H1 (cell line): ENCODE results near the gene CRACDL. TPM values are rescaled to one million over a fixed set of nuclear protein-coding genes. Genes with fewer than 3 reads are reported as not detected.

Source experiments
- CTCF ChIA-PET: fragments of 300-600 bp; sonication (Branson Sonifier 250); formaldehyde crosslinking; loops from one replicate; lab custom pipeline; 2021; ENCODE audit not compliant: partially characterized antibody; lab: Charles Lee
- POLR2A ChIA-PET: fragments of 300-600 bp; sonication (Branson Sonifier 250); formaldehyde crosslinking; loops from one replicate; lab custom pipeline; 2021; ENCODE audit warnings: inconsistent platforms; ENCODE audit not compliant: partially characterized antibody; lab: Charles Lee
- DNase-seq, 2 experiments: peaks; one replicate each; pipeline versions ENCODE4 v3.0.0 to v3.0.0-alpha.2; 2010 to 2022; ENCODE audit warnings: low spot score in 2 of 2, low read depth in 1 of 2, mixed read lengths in 1 of 2
- FAIRE-seq: peaks from 2 replicates; lab custom pipeline; 2011; peaks lifted over from hg19 to GRCh38; lab: Jason Lieb, UNC
- H2AFZ ChIP-seq: 2 replicates; pipeline ENCODE4 v1.8.1; 2012; ENCODE audit warnings: low read length, inconsistent platforms
- H2AK5ac ChIP-seq: 2 replicates; pipeline ENCODE4 v1.6.1; 2013; ENCODE audit warnings: low read depth, low read length
- H2BK120ac ChIP-seq: replicated peaks from 2 replicates; pipeline ENCODE3; 2013; ENCODE audit warnings: low read depth, low read length, inconsistent platforms
- H2BK12ac ChIP-seq: 2 replicates; pipeline ENCODE4 v1.6.1; 2013; ENCODE audit warnings: low read depth, low read length
- H2BK15ac ChIP-seq: 2 replicates; pipeline ENCODE4 v1.6.1; 2013; ENCODE audit warnings: low read length
- H2BK20ac ChIP-seq: 2 replicates; pipeline ENCODE4 v1.6.1; 2013; ENCODE audit warnings: low read length
- H2BK5ac ChIP-seq: 2 replicates; pipeline ENCODE4 v1.6.1; 2013; ENCODE audit warnings: low read depth, low read length
- H3K14ac ChIP-seq: 2 replicates; pipeline ENCODE4 v1.6.1; 2013; ENCODE audit warnings: inconsistent platforms; ENCODE audit not compliant: insufficient read length
- H3K18ac ChIP-seq: 2 replicates; pipeline ENCODE4 v1.6.1; 2013; ENCODE audit warnings: low read length; ENCODE audit errors: extremely low read depth
- H3K23ac ChIP-seq: 2 replicates; pipeline ENCODE4 v1.6.1; 2013; ENCODE audit warnings: inconsistent platforms; ENCODE audit not compliant: insufficient read length
- H3K23me2 ChIP-seq: 2 replicates; pipeline ENCODE4 v1.6.1; 2013; ENCODE audit warnings: low read depth, low read length
- H3K27ac ChIP-seq: 2 replicates; pipeline ENCODE4 v1.6.1; 2011; ENCODE audit warnings: low read depth, low read length, inconsistent platforms
- H3K27me3 ChIP-seq, 4 experiments: replicated peaks in 1 of 4; 1 replicate in 1 of 4; 2 replicates in 3 of 4; pipeline versions ENCODE4 v1.6.1 to v1.8.1; 2011 to 2013; ENCODE audit warnings: low read length in 3 of 4, mild to moderate bottlenecking in 3 of 4, inconsistent platforms in 2 of 4, mixed read lengths in 2 of 4, moderate library complexity in 1 of 4; ENCODE audit not compliant: control insufficient read depth in 3 of 4, insufficient read depth in 3 of 4; ENCODE audit errors: extremely low read depth in 1 of 4
- H3K36me3 ChIP-seq, 4 experiments: 2 replicates each; pipeline versions ENCODE4 v1.6.1 to v1.8.1; 2011 to 2013; ENCODE audit warnings: mild to moderate bottlenecking in 4 of 4, low read length in 3 of 4, moderate library complexity in 2 of 4, control low read depth in 1 of 4, inconsistent platforms in 1 of 4; ENCODE audit not compliant: insufficient read depth in 4 of 4, control insufficient read depth in 2 of 4
- H3K4ac ChIP-seq: replicated peaks from 2 replicates; pipeline ENCODE3; 2013; ENCODE audit warnings: low read length, low read depth, mixed read lengths, inconsistent platforms; ENCODE audit not compliant: insufficient read length
- H3K4me1 ChIP-seq, 4 experiments: replicated peaks in 1 of 4; 1 replicate in 1 of 4; 2 replicates in 3 of 4; pipeline versions ENCODE4 v1.6.1 to v1.8.1; 2011 to 2013; ENCODE audit warnings: low read length in 3 of 4, inconsistent platforms in 2 of 4, mixed read lengths in 1 of 4; ENCODE audit not compliant: insufficient read depth in 4 of 4, control insufficient read depth in 3 of 4
- H3K4me2 ChIP-seq, 2 experiments: 2 replicates each; pipeline versions ENCODE4 v1.6.1 to v1.8.1; 2011 to 2013; ENCODE audit warnings: low read depth in 2 of 2, low read length in 2 of 2, control low read depth in 1 of 2, inconsistent platforms in 1 of 2, mild to moderate bottlenecking in 1 of 2; ENCODE audit not compliant: insufficient read depth in 1 of 2
- H3K4me3 ChIP-seq, 4 experiments: fragments of 200-600, 300-600 bp in 1 of 4; sonication (generic), shearing (Covaris generic), sonication (Bioruptor Twin) in 1 of 4; 2 replicates each; pipeline versions ENCODE4 v1.5.1 to v1.8.1; 2011 to 2016; ENCODE audit warnings: low read length in 4 of 4, low read depth in 3 of 4, control low read depth in 2 of 4, inconsistent platforms in 2 of 4, mild to moderate bottlenecking in 2 of 4, mixed read lengths in 1 of 4, moderate library complexity in 1 of 4; ENCODE audit not compliant: insufficient read depth in 2 of 4; ENCODE audit errors: extremely low read depth in 1 of 4
- H3K56ac ChIP-seq: replicated peaks from 2 replicates; pipeline ENCODE3; 2013; ENCODE audit warnings: low read depth, mild to moderate bottlenecking, mixed read lengths, low read length, inconsistent platforms; ENCODE audit not compliant: insufficient read length
- H3K79me1 ChIP-seq: 2 replicates; pipeline ENCODE4 v1.6.1; 2013; ENCODE audit warnings: low read depth, low read length, control low read depth
- H3K79me2 ChIP-seq, 2 experiments: 2 replicates each; pipeline versions ENCODE4 v1.6.1 to v1.8.1; 2012 to 2013; ENCODE audit warnings: low read length in 2 of 2, mild to moderate bottlenecking in 2 of 2, inconsistent platforms in 1 of 2; ENCODE audit not compliant: insufficient read depth in 2 of 2, control insufficient read depth in 1 of 2
- H3K9ac ChIP-seq, 4 experiments: replicated peaks in 1 of 4; 1 replicate in 1 of 4; 2 replicates in 3 of 4; pipeline versions ENCODE4 v1.6.1 to v1.8.1; 2011 to 2013; ENCODE audit warnings: low read depth in 3 of 4, low read length in 3 of 4, control low read depth in 2 of 4, mild to moderate bottlenecking in 2 of 4, moderate library complexity in 2 of 4, inconsistent platforms in 1 of 4; ENCODE audit errors: extremely low read depth in 1 of 4
- H3K9me3 ChIP-seq, 2 experiments: 2 replicates each; pipeline versions ENCODE4 v1.6.1 to v1.8.1; 2012 to 2013; ENCODE audit warnings: mild to moderate bottlenecking in 2 of 2, moderate library complexity in 2 of 2, control low read depth in 1 of 2, inconsistent platforms in 1 of 2, low read depth in 1 of 2, low read length in 1 of 2, mixed read lengths in 1 of 2; ENCODE audit not compliant: insufficient read depth in 2 of 2
- H4K20me1 ChIP-seq, 2 experiments: replicated peaks in 1 of 2; 2 replicates each; pipeline versions ENCODE3 to v1.8.1; 2011 to 2013; ENCODE audit warnings: inconsistent platforms in 2 of 2, low read length in 2 of 2, mild to moderate bottlenecking in 1 of 2; ENCODE audit not compliant: insufficient read depth in 2 of 2, control insufficient read depth in 1 of 2
- H4K5ac ChIP-seq: 2 replicates; pipeline ENCODE4 v1.6.1; 2013; ENCODE audit warnings: low read length, low read depth, mixed read lengths, inconsistent platforms; ENCODE audit not compliant: insufficient read length
- H4K8ac ChIP-seq: 2 replicates; pipeline ENCODE4 v1.8.0; 2013; ENCODE audit warnings: mild to moderate bottlenecking, moderate library complexity, low read length, inconsistent platforms; ENCODE audit not compliant: insufficient read depth; ENCODE audit errors: extremely low read depth
- H4K91ac ChIP-seq: replicated peaks from 2 replicates; pipeline ENCODE3; 2013; ENCODE audit warnings: low read length, mixed read lengths, inconsistent platforms; ENCODE audit not compliant: insufficient read length
- CEBPB ChIP-seq: IDR thresholded peaks from 2 replicates; pipeline ENCODE4 v1.6.1; 2012; ENCODE audit warnings: low read depth, low read length
- CHD2 ChIP-seq: IDR thresholded peaks from 2 replicates; pipeline ENCODE4 v1.6.1; 2012; ENCODE audit warnings: low read length, improper control_type of control experiment
- CTBP2 ChIP-seq: IDR thresholded peaks from 2 replicates; pipeline ENCODE4 v1.7.0; 2011; ENCODE audit warnings: borderline replicate concordance, mild to moderate bottlenecking, moderate library complexity, mixed read lengths, low read length; ENCODE audit not compliant: insufficient read depth, insufficient read length
- SAP30 ChIP-seq: fragments of 300-600 bp; sonication (generic); IDR thresholded peaks from 2 replicates; pipeline ENCODE4 v1.7.1; 2012; ENCODE audit warnings: low read length, moderate library complexity, mild to moderate bottlenecking, inconsistent platforms; ENCODE audit not compliant: insufficient read depth, insufficient replicate concordance
- WGBS, 2 experiments: shearing (Covaris generic) in 1 of 2; methylation state at CpG; one replicate each; pipeline versions ENCODE4 v1.1.6 to v1.1.7; 2013 to 2015; ENCODE audit warnings: low lambda C conversion rate in 2 of 2, mixed read lengths in 2 of 2, inconsistent platforms in 1 of 2, low coverage in 1 of 2, missing lambda C conversion rate in 1 of 2; ENCODE audit not compliant: insufficient replicate concordance in 2 of 2, insufficient coverage in 1 of 2, insufficient read length in 1 of 2; ENCODE audit errors: extremely low coverage in 1 of 2, missing lambda C conversion rate in 1 of 2; 5-methylcytosine and 5-hydroxymethylcytosine counted together
- polyA plus RNA-seq, 7 experiments: library from polyadenylated mRNA; depleted of rRNA in 3 of 7; stranded (reverse) in 5 of 7; unstranded in 2 of 7; fragments of >200 nt in 5 of 7; fragments of 200-250 nt in 2 of 7; gene quantifications; 1 replicate in 5 of 7; 2 replicates in 1 of 7; 4 replicates in 1 of 7; pipeline versions ENCODE4 v1.2.1 to v1.2.3, GENCODE V29; 2011 to 2013; ENCODE audit warnings: missing spikeins in 2 of 7, mixed read lengths in 2 of 7
- total RNA-seq: library from RNA; stranded (reverse); fragmentation: NEBNext Ultra II Directional; extraction: Animal tissue kit (Norgen Biotek cat#: 25700); gene quantifications from 2 replicates; pipeline ENCODE4 v1.2.1, GENCODE V29; 2021

CRACDL gene
- total and polyA plus RNA-seq, 2 of the 8 experiments (the other 6 are each of a cell fraction or from before 2014, with no cell fraction given), result 0.07 to 0.38 TPM

- no peak overlapping the region for H3K23ac ChIP-seq
- H4K5ac ChIP-seq, result no peak overlapping the region
- H2BK120ac ChIP-seq, result no peak overlapping the region
- H2AFZ ChIP-seq, result no peak overlapping the region
- ChIA-PET CTCF (interaction anchor here (0.9 kb wide), 1 partner anchor 12 kb away, joined by 4 read pairs; no protein-coding TSS in a partner anchor), POLR2A (no interaction called here)
- no peak for DNase-seq
- H3K9ac ChIP-seq, result no peak overlapping the region
- no peak for FAIRE-seq
- no peak overlapping the region for H2BK20ac ChIP-seq
- no peak overlapping the region for H3K18ac ChIP-seq
- H3K4me1 ChIP-seq, result no peaks in the 10 kb centered on the region
- no peak overlapping the region for H2BK15ac ChIP-seq
- no peaks in the 10 kb centered on the region for H3K79me1 ChIP-seq
- 89% methylated on average over 1 of the region's 1 CpG; no CpG with 5 or more reads in 1 of the 2 experiments for WGBS, 2 experiments
- H3K14ac ChIP-seq, result no peak overlapping the region
- no peak overlapping the region for H4K91ac ChIP-seq
- H4K20me1 ChIP-seq, result no peaks in the 10 kb centered on the region
- H3K27ac ChIP-seq, result no peak overlapping the region
- no peaks in the 10 kb centered on the region for H3K79me2 ChIP-seq
- H2BK12ac ChIP-seq, result no peak overlapping the region
- no peak overlapping the region for H3K4ac ChIP-seq
- H3K36me3 ChIP-seq, result no peaks in the 10 kb centered on the region
- H3K23me2 ChIP-seq, result no peaks in the 10 kb centered on the region
- H3K4me3 ChIP-seq, result no peak overlapping the region
- H4K8ac ChIP-seq, result no peak overlapping the region
- H3K56ac ChIP-seq, result no peak overlapping the region
- TF ChIP-seq CEBPB (no peak), SAP30 (no peak), CTBP2 (no peak), CHD2 (no peak)
- TF ChIP-seq, all 59 proteins: peak for 0
- Histone ChIP-seq H3K9me3 (peaks cover 13 to 26% of the 10 kb centered on the region in 2 experiments), H3K4me2 (no peak overlapping the region), H3K27me3 (no peaks in the 10 kb centered on the region), H2BK5ac (no peak overlapping the region), H2AK5ac (no peak overlapping the region)
Measured at GRCh38 chr2:98972582-98973167, 36.6 kb upstream of the CRACDL start.
